Right atrium auricular region (tissue), 2 donors: ENCODE measurements around the gene ATPAF1. TPM values are rescaled to one million over a fixed set of nuclear protein-coding genes. Genes with fewer than 3 reads are reported as not detected.

Experiments
- DNase-seq: peaks from one replicate; pipeline ENCODE4 v3.0.0-alpha.2; 2019; ENCODE audit warnings: low spot score
- H3K27ac ChIP-seq, 2 donors: fragments of 200-600 bp; sonication (generic); 1 replicate in 1 of 2; 2 replicates in 1 of 2; pipeline ENCODE4 v1.5.1; 2016 to 2019
- H3K27me3 ChIP-seq, 2 donors: fragments of 200-600 bp; sonication (generic); one replicate each; pipeline versions ENCODE4 v1.5.1 to v1.6.0; 2017 to 2019
- H3K36me3 ChIP-seq: fragments of 200-600 bp; sonication (generic); one replicate; pipeline ENCODE4 v1.5.1; 2016
- H3K4me1 ChIP-seq, 2 donors: fragments of 200-600 bp; sonication (generic); one replicate each; pipeline versions ENCODE4 v1.5.1 to v1.6.0; 2017 to 2019
- H3K4me3 ChIP-seq, 2 donors: fragments of 200-600 bp; sonication (generic); 1 replicate in 1 of 2; 2 replicates in 1 of 2; pipeline ENCODE4 v1.5.1; 2017 to 2019; ENCODE audit warnings: mild to moderate bottlenecking in 1 of 2, moderate library complexity in 1 of 2
- H3K9me3 ChIP-seq, 2 donors: fragments of 200-600 bp; sonication (generic); one replicate each; pipeline ENCODE4 v1.5.1; 2019
- total RNA-seq, 2 donors: library from RNA; depleted of rRNA; stranded (reverse); fragments of >200 nt; gene quantifications; one replicate each; pipeline ENCODE4 v1.1.0, GENCODE V29; 2016
- TF ChIP-seq, protein P1 (sequence below), 2 donors: fragments of 200-600 bp; sonication (generic); IDR thresholded peaks; one replicate each; pipeline ENCODE4 v1.5.1; 2019; ENCODE audit warnings: antibody characterized with exemption in 2 of 2

The ATPAF1 gene
- total RNA-seq, 2 donors from 2014 or later = 113 to 201 TPM

DNA sequence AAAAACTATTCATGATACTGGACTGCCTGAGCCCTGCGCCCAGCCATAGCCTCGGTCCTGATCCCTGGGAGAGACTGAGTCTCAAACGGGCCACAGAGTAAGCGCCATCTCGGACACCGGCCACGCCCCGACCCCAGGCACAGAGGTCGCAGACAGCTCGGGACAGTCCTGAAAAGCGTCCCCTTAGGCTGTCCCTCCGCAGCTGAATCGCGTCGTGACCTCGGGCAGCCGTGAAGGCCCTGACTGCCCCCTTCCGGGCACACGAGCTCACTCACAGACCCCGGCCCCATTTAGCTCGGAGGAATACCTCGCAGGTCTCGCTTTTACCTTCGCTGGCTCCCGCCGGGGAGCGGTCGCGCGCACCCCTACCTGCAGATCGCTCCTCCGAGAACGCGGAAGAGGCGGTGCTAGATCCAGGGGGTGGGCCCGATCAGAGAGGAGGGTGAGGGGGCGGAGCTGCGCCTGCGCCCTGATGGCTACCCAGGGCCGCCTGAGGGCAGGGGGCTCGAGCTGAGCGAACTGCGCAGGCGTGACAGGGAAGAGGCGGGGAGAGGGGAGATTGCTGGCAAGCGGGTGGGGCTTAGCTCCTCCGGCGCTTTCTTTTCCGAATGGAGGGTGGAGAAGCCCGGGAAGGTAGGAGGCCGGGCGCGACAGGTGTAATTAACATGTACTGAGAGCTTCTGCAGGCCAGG, 64.2 kb downstream of the ATPAF1 start, which contains the start of gene MKNK1:
Gene MKNK1 (minus strand): TSS at position 411 of the 692 bp plus-strand sequence. CDS start 20,941 bp downstream, outside the sequence.
- Histone ChIP-seq H3K36me3 (peaks cover 11% of the 10 kb centered on the region), H3K27ac (peak within 1 kb of the TSS; percentile 82 to 86), H3K4me1 (peaks cover 0 to 62% of the 10 kb centered on the region in 2 donors), H3K27me3 (no peaks in the 10 kb centered on the region), H3K4me3 (peak within 1 kb of the TSS; percentile 80 to 85), H3K9me3 (no peaks in the 10 kb centered on the region)
- TF ChIP-seq, protein P1, sequence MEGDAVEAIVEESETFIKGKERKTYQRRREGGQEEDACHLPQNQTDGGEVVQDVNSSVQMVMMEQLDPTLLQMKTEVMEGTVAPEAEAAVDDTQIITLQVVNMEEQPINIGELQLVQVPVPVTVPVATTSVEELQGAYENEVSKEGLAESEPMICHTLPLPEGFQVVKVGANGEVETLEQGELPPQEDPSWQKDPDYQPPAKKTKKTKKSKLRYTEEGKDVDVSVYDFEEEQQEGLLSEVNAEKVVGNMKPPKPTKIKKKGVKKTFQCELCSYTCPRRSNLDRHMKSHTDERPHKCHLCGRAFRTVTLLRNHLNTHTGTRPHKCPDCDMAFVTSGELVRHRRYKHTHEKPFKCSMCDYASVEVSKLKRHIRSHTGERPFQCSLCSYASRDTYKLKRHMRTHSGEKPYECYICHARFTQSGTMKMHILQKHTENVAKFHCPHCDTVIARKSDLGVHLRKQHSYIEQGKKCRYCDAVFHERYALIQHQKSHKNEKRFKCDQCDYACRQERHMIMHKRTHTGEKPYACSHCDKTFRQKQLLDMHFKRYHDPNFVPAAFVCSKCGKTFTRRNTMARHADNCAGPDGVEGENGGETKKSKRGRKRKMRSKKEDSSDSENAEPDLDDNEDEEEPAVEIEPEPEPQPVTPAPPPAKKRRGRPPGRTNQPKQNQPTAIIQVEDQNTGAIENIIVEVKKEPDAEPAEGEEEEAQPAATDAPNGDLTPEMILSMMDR (IDR thresholded peaks at IDR 0.05) = no peak
- peak; percentile 91 for DNase-seq

DNA sequence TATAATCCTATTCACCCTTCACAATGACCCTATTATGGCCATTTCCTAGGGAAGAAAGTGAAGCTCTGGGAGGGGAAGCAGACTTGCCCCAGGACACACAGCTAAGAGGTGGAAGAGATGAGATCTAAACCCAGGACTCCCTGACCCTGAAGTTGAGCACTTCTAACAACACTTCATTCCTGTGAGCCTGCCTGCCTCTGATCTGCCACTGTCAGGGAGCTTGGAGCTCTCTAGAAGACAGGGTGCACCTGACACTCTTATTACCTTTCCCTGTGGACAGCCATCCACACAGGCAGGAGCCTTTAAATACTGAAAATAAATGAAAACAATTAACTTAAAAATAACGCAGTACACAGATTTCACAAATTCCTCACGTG, 64.7 kb downstream of the ATPAF1 start:
- Histone ChIP-seq H3K27ac (peak overlapping the region; percentile 82 to 86), H3K4me1 (peaks cover 0 to 63% of the 10 kb centered on the region in 2 donors), H3K36me3 (peaks cover 5% of the 10 kb centered on the region)

DNA sequence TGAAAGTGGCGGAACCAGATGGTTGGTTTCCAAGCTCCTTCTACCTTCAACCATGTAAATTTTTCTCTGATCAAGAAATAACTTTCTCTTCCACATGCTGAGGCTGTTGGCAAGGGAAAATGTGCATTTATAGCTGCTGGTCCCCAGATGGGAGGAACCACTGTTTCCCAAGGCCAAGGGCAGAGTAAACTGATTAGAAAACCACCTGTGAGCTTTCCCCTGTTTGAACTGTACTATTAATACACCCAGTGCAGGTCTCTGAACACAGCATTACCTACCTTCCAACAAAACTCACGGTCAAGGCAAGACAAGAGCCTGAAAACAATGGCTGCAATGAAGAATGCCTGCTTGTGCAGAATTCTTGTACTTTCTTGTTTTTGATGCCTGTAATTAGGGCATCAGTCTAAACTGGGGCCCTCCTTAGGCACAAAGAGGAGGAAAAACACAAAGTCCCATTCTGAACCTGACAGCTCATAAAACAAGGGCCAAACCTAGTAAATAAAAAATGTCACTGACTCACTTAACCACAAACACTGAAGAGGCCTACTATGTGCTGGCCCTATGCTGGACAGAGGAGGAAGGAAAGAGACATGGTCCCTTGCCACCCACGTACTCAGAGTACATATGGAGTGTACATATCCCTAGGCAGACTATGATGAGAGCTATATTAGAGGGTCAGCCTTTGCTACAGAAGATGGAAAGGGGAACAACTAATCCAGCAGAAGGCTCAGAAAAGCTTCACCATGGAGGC, 66.7 kb downstream of the ATPAF1 start:
- no peak overlapping the region for H3K27ac ChIP-seq

More for the DNA sequence above, 64.7 kb downstream of the ATPAF1 start:
- no peak for DNase-seq
- TF ChIP-seq, protein P1 (IDR thresholded peaks at IDR 0.05) = no peak
- no peaks in the 10 kb centered on the region for H3K27me3 ChIP-seq
- H3K4me3 ChIP-seq = peak overlapping the region; percentile 80 to 85
- no peaks in the 10 kb centered on the region for H3K9me3 ChIP-seq

DNA sequence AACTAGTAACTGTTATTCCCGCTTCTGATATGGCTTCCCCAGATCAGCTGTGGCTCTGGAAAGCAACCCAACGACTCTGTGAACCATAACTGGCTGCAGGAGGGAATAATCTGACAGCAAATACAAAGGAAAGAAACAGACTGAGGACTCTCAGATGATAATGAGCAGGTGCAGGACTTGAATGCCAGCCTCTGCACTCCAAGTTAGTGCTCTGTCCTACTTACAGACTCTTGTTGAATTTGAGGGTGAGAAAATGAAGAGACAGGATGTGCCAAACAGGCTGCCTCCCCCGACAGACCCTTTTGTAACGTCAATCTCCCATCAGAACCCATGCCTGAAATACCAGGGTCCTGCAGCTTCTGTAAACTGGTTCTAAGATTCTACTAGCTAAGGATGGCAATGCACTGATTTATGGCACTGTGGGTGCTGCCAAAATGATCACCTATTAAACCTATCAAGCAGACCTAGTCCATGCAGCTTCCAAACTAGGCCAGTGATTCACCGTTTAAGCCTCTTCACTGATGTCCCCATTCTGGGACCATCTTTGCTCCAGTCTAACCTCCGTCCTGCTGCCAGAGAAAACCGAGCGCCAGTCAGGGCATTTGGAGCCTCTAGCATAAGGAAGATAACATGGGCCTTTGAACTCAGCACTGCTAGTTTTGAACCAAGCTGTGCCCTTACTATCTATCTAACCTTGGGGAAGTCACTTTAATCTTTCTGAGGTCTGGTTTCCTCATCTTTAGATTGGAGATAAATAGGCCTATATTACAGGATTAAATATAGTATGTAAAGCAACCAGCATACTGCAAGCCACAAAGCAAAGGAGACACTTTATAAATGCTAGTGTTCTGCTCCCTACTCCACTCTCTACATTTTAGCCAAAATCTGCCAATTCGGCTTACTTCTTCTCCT, 68.8 kb downstream of the ATPAF1 start:
- no peaks in the 10 kb centered on the region for H3K9me3 ChIP-seq

More for the DNA sequence above, 66.7 kb downstream of the ATPAF1 start:
- Histone ChIP-seq H3K27me3 (no peaks in the 10 kb centered on the region), H3K9me3 (no peaks in the 10 kb centered on the region), H3K36me3 (no peaks in the 10 kb centered on the region), H3K4me1 (peaks cover 0 to 50% of the 10 kb centered on the region in 2 donors), H3K4me3 (no peak overlapping the region)
- TF ChIP-seq, protein P1 (IDR thresholded peaks at IDR 0.05) = no peak
- no peak for DNase-seq

DNA sequence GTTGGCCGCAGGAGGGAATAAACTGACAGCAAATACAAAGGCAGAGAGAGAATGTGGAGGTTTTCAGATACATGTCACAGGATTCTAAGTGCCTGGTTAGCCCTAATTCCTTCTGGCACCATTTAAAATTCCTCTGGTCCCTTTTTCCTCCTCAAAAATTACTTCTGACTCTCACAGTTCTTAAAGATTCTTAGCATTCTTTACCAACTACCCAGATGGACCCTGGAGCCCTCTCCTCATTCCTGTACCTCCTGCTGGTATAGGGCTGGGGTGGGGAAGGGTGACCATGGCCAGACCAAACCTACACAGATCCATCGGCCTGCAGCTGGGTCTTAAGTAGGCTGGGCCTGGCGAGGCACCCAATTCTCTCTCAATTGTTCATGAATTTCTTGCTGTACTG, 71.3 kb downstream of the ATPAF1 start:
- H3K27ac ChIP-seq = no peak overlapping the region
- no peaks in the 10 kb centered on the region for H3K27me3 ChIP-seq
- TF ChIP-seq, protein P1 (IDR thresholded peaks at IDR 0.05) = no peak
- H3K36me3 ChIP-seq = peaks cover 21% of the 10 kb centered on the region
- peaks cover 0 to 35% of the 10 kb centered on the region in 2 donors for H3K4me1 ChIP-seq
- H3K9me3 ChIP-seq = no peaks in the 10 kb centered on the region
- no peak for DNase-seq
- no peak overlapping the region for H3K4me3 ChIP-seq

More for the DNA sequence above, 68.8 kb downstream of the ATPAF1 start:
- TF ChIP-seq, protein P1 (IDR thresholded peaks at IDR 0.05) = no peak
- Histone ChIP-seq H3K36me3 (no peaks in the 10 kb centered on the region), H3K4me1 (peaks cover 0 to 51% of the 10 kb centered on the region in 2 donors), H3K27me3 (no peaks in the 10 kb centered on the region), H3K4me3 (no peak overlapping the region), H3K27ac (no peak overlapping the region)
- no peak for DNase-seq
